Endothelial cell of umbilical vein (primary cell): ENCODE measurements around the gene LTBP2. TPM values are rescaled to one million over a fixed set of nuclear protein-coding genes. Genes with fewer than 3 reads are reported as not detected.

Experiments used
- BruUV-seq: library from RNA; stranded (reverse); fragments of 400-500 nt; replicated peaks from 2 replicates; lab custom pipeline; 2021; lab: Mats Ljungman, UMichigan
- CTCF ChIA-PET: fragments of 300-600, 350-600 bp; sonication (Branson Sonifier 250); formaldehyde crosslinking; loops from one replicate; lab custom pipeline; 2021; ENCODE audit warnings: antibody characterized with exemption, inconsistent platforms; lab: Charles Lee
- POLR2A ChIA-PET: fragments of 300-600, 350-600 bp; sonication (Branson Sonifier 250); formaldehyde crosslinking; loops from one replicate; lab custom pipeline; 2021; ENCODE audit warnings: antibody characterized with exemption, inconsistent platforms; lab: Charles Lee
- DNase-seq: peaks from one replicate; pipeline ENCODE4 v3.0.0-alpha.2; 2011; ENCODE audit warnings: low read depth, low spot score
- FAIRE-seq: peaks from 2 replicates; lab custom pipeline; 2011; peaks lifted over from hg19 to GRCh38; lab: Jason Lieb, UNC
- H2AFZ ChIP-seq: 2 replicates; pipeline ENCODE4 v1.6.0; 2012; ENCODE audit warnings: low read depth, low read length, control low read depth, inconsistent platforms
- H3K27ac ChIP-seq: 2 replicates; pipeline ENCODE4 v1.5.1; 2011; ENCODE audit warnings: low read depth, mild to moderate bottlenecking, control low read depth, low read length, moderate library complexity; ENCODE audit not compliant: insufficient read depth
- H3K27me3 ChIP-seq, 2 experiments: 2 replicates each; pipeline versions ENCODE4 v1.6.0 to v1.6.1; 2011; ENCODE audit warnings: low read length in 2 of 2, mixed read lengths in 1 of 2; ENCODE audit not compliant: control insufficient read depth in 2 of 2, insufficient read depth in 2 of 2
- H3K36me3 ChIP-seq, 2 experiments: 2 replicates in 1 of 2; 3 replicates in 1 of 2; pipeline ENCODE4 v1.5.1; 2011; ENCODE audit warnings: low read length in 2 of 2, mild to moderate bottlenecking in 1 of 2, moderate library complexity in 1 of 2; ENCODE audit not compliant: control insufficient read depth in 2 of 2, insufficient read depth in 2 of 2; ENCODE audit errors: extremely low read depth in 1 of 2
- H3K4me1 ChIP-seq: 3 replicates; pipeline ENCODE4 v1.5.1; 2011; ENCODE audit warnings: mild to moderate bottlenecking, low read length; ENCODE audit not compliant: control insufficient read depth, insufficient read depth; ENCODE audit errors: extremely low read depth
- H3K4me2 ChIP-seq: 2 replicates; pipeline ENCODE4 v1.6.1; 2011; ENCODE audit warnings: low read length, control low read depth, mixed read lengths; ENCODE audit not compliant: insufficient read depth
- H3K4me3 ChIP-seq, 3 experiments: fragments of 200-600 bp in 1 of 3; sonication (generic), shearing (Covaris generic) in 1 of 3; replicated peaks in 1 of 3; 2 replicates each; pipeline ENCODE4 v1.5.1; 2011 to 2016; ENCODE audit warnings: control low read depth in 3 of 3, low read length in 3 of 3, mild to moderate bottlenecking in 2 of 3, inconsistent platforms in 1 of 3, low read depth in 1 of 3, moderate library complexity in 1 of 3; ENCODE audit not compliant: insufficient read depth in 1 of 3
- H3K79me2 ChIP-seq: 2 replicates; pipeline ENCODE4 v1.6.0; 2012; ENCODE audit warnings: low read length, inconsistent platforms; ENCODE audit not compliant: control insufficient read depth, insufficient read depth
- H3K9ac ChIP-seq: replicated peaks from 2 replicates; pipeline ENCODE3; 2011; ENCODE audit warnings: low read length, control low read depth; ENCODE audit not compliant: insufficient read depth; ENCODE audit errors: extremely low read depth
- H3K9me1 ChIP-seq: replicated peaks from 3 replicates; pipeline ENCODE4 v1.6.0; 2011; ENCODE audit warnings: mild to moderate bottlenecking, low read length; ENCODE audit not compliant: control insufficient read depth, insufficient read depth; ENCODE audit errors: extremely low read depth
- H3K9me3 ChIP-seq: replicated peaks from 2 replicates; pipeline ENCODE4 v1.5.1; 2012; ENCODE audit warnings: low read length, inconsistent platforms; ENCODE audit not compliant: control insufficient read depth, insufficient read depth
- H4K20me1 ChIP-seq: replicated peaks from 2 replicates; pipeline ENCODE3; 2011; ENCODE audit warnings: mild to moderate bottlenecking, low read length; ENCODE audit not compliant: control insufficient read depth, insufficient read depth; ENCODE audit errors: extremely low read depth
- EZH2 ChIP-seq: IDR thresholded peaks from 2 replicates; pipeline ENCODE4 v1.6.1; 2012; ENCODE audit warnings: borderline replicate concordance, low read depth, mild to moderate bottlenecking, moderate library complexity, low read length, inconsistent platforms; ENCODE audit not compliant: severe bottlenecking
- FOS ChIP-seq: IDR thresholded peaks from 2 replicates; pipeline ENCODE4 v1.6.1; 2011; ENCODE audit warnings: mild to moderate bottlenecking, low read length, moderate library complexity, borderline replicate concordance; ENCODE audit not compliant: insufficient read depth
- GATA2 ChIP-seq: IDR thresholded peaks from 2 replicates; pipeline ENCODE4 v1.7.0; 2011; ENCODE audit warnings: low read depth, mild to moderate bottlenecking, moderate library complexity, mixed read lengths, low read length; ENCODE audit not compliant: insufficient read length, insufficient read depth
- JUN ChIP-seq: IDR thresholded peaks from 2 replicates; pipeline ENCODE4 v1.6.1; 2011; ENCODE audit warnings: borderline replicate concordance, low read depth; ENCODE audit not compliant: insufficient read length, insufficient read depth
- MYC ChIP-seq: IDR thresholded peaks from one replicate; pipeline ENCODE4 v1.6.1; 2011; ENCODE audit warnings: mild to moderate bottlenecking, low read depth, low read length
- POLR2A ChIP-seq: IDR thresholded peaks from 2 replicates; pipeline ENCODE4 v1.6.1; 2012; ENCODE audit warnings: low read depth, mild to moderate bottlenecking, control low read depth, low read length
- POLR2AphosphoS5 ChIP-seq: IDR thresholded peaks from 2 replicates; pipeline ENCODE4 v1.6.1; 2012; ENCODE audit warnings: low read depth, mild to moderate bottlenecking, control low read depth, low read length, moderate library complexity; ENCODE audit not compliant: insufficient read depth
- dilution Hi-C: fragments of 300-500 bp; cut with MboI; formaldehyde crosslinking; loops from one replicate; pipeline ENCODE4 v1.15.0; 2019; ENCODE audit warnings: low sequenced_read_pairs; ENCODE audit not compliant: extremely low pct_ligation_motif_present
- intact Hi-C: fragments of 100-400 bp; cut with micrococcal nuclease; formaldehyde crosslinking; loops from one replicate; pipeline ENCODE4 v1.10.0; 2022
- polyA plus RNA-seq, 4 experiments: library from polyadenylated mRNA; depleted of rRNA in 3 of 4; stranded (reverse) in 3 of 4; unstranded in 1 of 4; fragments of >200 nt; gene quantifications; 2 replicates each; pipeline versions ENCODE4 v1.2.1 to v1.2.3, GENCODE V29; 2011 to 2012; ENCODE audit warnings: missing spikeins in 1 of 4
- total RNA-seq: library from RNA; stranded (reverse); gene quantifications from 2 replicates; pipeline ENCODE4 v1.2.3, GENCODE V29; 2021
- TF ChIP-seq, protein P1 (sequence below), 2 donors: IDR thresholded peaks; 1 replicate in 1 of 2; 2 replicates in 1 of 2; pipeline ENCODE4 v1.5.1; 2011; ENCODE audit warnings: low read length in 2 of 2, mild to moderate bottlenecking in 2 of 2, moderate library complexity in 2 of 2, control low read depth in 1 of 2, inconsistent platforms in 1 of 2, low read depth in 1 of 2; ENCODE audit not compliant: insufficient read depth in 1 of 2; ENCODE audit errors: extremely low read depth in 1 of 2
- TF ChIP-seq, protein P2 (sequence below): IDR thresholded peaks from 2 replicates; pipeline ENCODE4 v1.6.1; 2011; ENCODE audit not compliant: insufficient read depth, insufficient read length

The LTBP2 gene
- total and polyA plus RNA-seq, 2 donors (not counting 3 experiments of a cell fraction or from before 2014, with no cell fraction given) = 209 to 268 TPM

DNA sequence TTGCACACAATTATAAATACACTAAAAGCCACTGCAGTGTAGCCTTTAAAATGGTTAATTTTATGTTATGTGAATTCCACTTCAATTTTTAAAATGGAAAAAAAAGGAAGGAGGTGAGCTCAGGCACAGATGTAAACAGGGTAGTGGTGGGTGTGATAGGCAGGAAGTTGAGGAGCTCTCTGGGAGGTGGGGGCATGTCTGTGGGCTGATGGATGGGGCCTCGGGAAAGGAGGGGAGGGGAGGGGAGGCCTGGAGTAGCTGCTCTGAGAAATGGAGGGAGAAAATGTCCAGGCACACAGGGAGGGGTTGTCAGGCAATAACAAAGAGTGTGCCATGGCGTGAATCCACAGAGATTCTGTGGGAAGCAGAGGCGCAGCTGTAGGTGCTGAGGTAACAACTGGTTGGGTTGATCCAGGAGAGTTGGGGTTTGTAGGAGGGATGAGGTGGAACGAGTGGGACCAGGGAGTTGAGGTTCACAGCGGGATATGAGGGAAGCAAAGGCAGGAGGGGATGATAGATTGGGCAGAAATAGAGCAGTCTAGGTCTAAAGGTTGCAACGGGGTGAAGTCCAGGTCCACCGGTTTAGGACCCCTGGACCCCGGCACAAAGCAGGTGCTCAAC lies 57.2 kb downstream of the LTBP2 start:
- H3K27ac ChIP-seq = no peak overlapping the region
- TF ChIP-seq FOS (no peak), MYC (no peak), EZH2 (no peak), POLR2AphosphoS5 (no peak), GATA2 (no peak), POLR2A (no peak), JUN (no peak)
- TF ChIP-seq, protein P1, sequence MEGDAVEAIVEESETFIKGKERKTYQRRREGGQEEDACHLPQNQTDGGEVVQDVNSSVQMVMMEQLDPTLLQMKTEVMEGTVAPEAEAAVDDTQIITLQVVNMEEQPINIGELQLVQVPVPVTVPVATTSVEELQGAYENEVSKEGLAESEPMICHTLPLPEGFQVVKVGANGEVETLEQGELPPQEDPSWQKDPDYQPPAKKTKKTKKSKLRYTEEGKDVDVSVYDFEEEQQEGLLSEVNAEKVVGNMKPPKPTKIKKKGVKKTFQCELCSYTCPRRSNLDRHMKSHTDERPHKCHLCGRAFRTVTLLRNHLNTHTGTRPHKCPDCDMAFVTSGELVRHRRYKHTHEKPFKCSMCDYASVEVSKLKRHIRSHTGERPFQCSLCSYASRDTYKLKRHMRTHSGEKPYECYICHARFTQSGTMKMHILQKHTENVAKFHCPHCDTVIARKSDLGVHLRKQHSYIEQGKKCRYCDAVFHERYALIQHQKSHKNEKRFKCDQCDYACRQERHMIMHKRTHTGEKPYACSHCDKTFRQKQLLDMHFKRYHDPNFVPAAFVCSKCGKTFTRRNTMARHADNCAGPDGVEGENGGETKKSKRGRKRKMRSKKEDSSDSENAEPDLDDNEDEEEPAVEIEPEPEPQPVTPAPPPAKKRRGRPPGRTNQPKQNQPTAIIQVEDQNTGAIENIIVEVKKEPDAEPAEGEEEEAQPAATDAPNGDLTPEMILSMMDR (IDR thresholded peaks at IDR 0.05; ENCODE audit: extremely low read depth in 1 of 2, insufficient read depth in 1 of 2, low read depth in 1 of 2, low read length in 2 of 2) = no peak
- TF ChIP-seq, protein P2, sequence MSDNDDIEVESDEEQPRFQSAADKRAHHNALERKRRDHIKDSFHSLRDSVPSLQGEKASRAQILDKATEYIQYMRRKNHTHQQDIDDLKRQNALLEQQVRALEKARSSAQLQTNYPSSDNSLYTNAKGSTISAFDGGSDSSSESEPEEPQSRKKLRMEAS = no peak
- CTCF ChIA-PET = no interaction called here
- DNase-seq = peak; percentile 16
- H3K79me2 ChIP-seq = peaks cover 53% of the 10 kb centered on the region
- H3K9me3 ChIP-seq = no peaks in the 10 kb centered on the region
- intact Hi-C loops (no loop called here), dilution Hi-C loops (no loop called here)
- no peaks in the 10 kb centered on the region for H3K9me1 ChIP-seq
- no peak for FAIRE-seq
- no peak overlapping the region for H3K9ac ChIP-seq
- peaks cover 16 to 27% of the 10 kb centered on the region in 2 experiments for H3K36me3 ChIP-seq
- no TSS peak for BruUV-seq
- no peak overlapping the region for H2AFZ ChIP-seq
- H3K4me1 ChIP-seq = peaks cover 32% of the 10 kb centered on the region
- POLR2A ChIA-PET = no interaction called here
- no peak overlapping the region for H3K4me2 ChIP-seq
- H4K20me1 ChIP-seq = no peaks in the 10 kb centered on the region
- no peak overlapping the region for H3K4me3 ChIP-seq
- no peaks in the 10 kb centered on the region for H3K27me3 ChIP-seq
